Suppressor macrophage treated with lipopolysaccharide for 1 hour (primary cell): Measurements from ENCODE around the gene MFSD6.
"Not testable (repeated sequence)": the region's sequence is repeated elsewhere in the genome, so short reads cannot be mapped to it uniquely, and the experiment has no call there.

Experiments used
- DNase-seq, 3 donors: peaks; one replicate each; pipeline ENCODE4 v3.0.0-alpha.2; 2020 to 2022

Gene MFSD6

DNA sequence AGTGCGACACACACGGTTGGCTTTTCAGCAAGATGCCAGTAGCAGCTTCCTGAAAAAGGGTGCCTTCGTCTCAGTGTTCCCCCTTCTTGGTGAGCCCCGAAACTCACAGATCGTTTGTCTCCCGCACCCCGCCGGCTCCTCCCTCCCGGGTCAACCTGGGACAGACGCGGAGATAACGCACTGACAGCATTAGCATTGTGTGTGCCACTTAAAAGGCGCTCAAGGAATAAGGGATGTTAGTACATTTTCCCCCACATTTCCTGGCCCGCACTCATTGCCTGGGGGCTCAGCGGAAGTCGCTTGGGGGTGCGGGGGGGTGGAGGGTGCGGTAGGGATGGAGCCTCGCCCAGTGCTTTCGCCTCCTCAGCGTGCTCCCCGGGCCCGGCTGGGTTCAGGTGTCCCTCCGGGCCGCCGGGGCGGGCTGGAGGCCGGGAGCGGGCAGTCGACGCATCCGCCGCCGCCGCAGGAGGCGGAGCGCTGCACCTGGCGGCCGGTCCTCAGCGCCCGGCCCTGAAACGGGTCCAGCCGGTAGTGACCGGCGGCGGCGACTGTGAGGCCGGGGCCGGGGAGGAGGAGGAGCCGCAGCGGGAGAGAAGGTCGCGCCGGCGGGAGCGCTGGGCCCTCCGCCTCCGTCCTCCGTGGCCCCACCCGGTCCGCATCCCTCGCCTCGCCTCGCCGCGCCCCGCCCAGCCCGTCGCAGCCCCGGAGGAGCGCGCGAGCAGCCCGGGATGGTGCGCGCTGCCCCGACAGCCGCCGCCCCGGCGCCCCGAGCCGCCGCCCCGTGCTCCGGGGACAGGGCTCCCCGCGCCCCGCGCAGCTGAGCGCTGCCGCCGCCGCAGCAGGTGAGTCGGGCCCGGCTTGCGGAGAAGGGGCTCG, at the start of gene MFSD6:
Gene MFSD6 (plus strand): TSS at position 694 of the 876 bp plus-strand sequence. CDS start 27,675 bp downstream, outside the sequence.
- DNase-seq: peak; percentile 50 to 79 (median 61)

GRCh38 chr2:190358655-190359448, 49.3 kb upstream of the MFSD6 start:
- DNase-seq: not testable (repeated sequence)

DNA sequence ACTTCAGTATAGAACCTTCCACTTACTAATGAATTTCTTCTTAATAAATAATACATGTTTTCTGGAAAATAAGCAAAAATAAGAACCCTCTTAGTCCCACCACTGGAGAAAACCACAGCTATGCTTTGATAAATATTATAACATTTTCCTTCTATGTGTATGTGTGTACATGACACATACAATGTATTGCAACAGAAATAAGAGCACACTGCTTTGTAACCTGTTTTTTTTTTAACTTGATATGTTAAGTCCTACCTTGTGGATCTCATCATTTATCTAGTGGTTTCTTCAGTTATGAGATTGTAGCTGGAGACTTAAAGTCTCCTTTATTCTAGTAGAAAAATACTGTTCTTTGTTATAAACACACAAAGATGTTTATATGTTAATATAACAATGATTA, 47.6 kb upstream of the MFSD6 start:
- DNase-seq: no peak

DNA sequence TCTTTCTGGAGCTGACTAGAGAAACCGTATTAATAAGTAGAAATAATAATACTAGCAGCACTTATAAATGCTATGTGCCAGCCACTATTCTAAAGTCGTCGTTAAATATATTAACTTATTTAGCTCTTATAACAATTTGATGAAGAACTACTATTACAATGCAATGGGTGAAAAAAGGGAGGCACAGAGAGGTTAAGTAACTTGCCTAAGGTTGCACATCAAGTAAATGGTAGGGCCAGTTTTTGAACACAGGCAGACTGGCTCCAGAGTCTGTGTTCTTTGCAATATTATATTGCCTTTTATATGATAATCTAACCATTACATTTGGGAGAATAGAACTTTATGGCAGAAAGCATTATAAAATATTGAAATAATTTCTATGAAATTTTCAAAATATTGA, 47.2 kb upstream of the MFSD6 start:
- no peak for DNase-seq

DNA sequence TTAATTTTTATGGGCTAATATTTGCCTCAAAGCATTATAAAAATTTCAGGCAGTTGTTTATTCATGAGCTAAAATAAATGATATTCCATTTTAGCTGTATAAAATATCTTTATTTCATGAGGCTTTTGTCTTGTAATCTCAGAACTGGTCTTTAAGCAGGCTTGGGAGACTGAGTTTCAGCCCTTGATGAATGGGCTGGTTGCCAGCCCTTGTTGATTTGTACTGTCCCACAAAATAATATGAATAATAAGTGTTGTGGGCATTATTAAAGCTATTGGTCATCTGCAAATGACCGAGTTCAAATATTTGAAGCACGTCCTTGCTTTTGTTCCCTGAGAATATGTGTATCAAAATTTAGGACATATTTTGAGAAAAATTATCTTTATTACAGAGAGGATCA, 46.6 kb upstream of the MFSD6 start:
- DNase-seq: no peak

GRCh38 chr2:190362894-190363293, 45.3 kb upstream of the MFSD6 start:
- no peak for DNase-seq

GRCh38 chr2:190365499-190366204, 42.5 kb upstream of the MFSD6 start:
- DNase-seq: no peak

- no peak for DNase-seq
Measured at GRCh38 chr2:190366248-190366753, 41.9 kb upstream of the MFSD6 start.

- DNase-seq: no peak
Measured at GRCh38 chr2:190367091-190367490, 41.1 kb upstream of the MFSD6 start.

DNA sequence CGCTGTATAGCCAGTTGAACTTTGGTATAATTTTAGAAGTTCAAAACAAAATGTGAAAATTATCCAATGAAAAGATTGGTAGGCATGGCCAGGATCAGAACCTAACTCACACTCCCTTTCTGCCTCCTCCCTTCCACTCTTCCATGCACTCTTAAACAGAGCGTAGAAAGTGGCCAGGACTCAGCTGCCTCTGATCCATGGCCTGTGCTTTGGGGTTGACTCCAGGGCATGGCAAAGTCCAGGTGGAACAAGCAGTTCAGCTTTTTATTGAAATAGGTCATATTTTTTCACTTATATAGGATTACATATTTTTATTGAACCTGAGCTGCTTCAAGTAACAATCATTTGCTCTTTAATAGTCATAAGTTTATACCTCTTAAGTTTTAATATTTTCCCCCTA, 38.5 kb upstream of the MFSD6 start:
- no peak for DNase-seq

DNA sequence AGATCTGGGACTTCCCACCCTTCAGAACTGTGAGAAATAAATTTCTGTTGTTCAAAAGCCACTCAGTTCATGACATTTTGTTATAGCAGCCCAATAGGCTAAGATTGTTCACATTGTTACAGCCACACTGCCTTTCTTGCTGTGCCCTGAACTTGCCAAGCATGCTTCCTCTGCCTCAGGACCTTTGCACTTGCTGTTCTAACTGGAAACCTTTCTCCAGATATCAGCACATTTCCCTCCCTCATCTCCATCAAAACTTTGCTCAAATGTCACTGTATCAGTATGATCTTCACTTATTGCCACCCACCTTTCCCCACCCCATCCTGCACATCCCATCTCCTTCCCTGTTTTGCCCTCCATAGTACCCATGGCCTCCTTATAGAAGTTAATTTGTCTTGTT, 32.1 kb upstream of the MFSD6 start:
- DNase-seq: no peak

GRCh38 chr2:190376591-190377245, 31.4 kb upstream of the MFSD6 start:
- DNase-seq: no peak

DNA sequence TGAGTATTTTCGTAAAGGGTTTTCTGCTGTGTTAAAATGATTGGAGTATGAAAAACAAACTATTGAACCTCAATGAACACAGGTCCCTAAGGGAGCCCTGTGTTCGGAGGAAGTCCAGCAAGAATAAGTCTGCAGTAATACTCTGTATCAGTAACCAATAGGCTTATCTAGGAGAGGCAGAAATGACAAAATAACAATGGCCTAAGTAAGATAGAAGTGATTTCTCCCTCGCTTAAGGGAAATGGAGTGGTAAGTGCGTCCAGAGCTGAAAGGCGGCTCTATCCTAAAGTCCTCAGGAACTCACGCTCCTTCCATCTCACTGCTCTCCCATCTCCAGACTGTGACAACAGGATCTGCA, 29.3 kb upstream of the MFSD6 start:
- no peak for DNase-seq

GRCh38 chr2:190379249-190379964, 28.7 kb upstream of the MFSD6 start:
- DNase-seq: no peak

GRCh38 chr2:190380962-190381412, 27.2 kb upstream of the MFSD6 start:
- no peak for DNase-seq

DNA sequence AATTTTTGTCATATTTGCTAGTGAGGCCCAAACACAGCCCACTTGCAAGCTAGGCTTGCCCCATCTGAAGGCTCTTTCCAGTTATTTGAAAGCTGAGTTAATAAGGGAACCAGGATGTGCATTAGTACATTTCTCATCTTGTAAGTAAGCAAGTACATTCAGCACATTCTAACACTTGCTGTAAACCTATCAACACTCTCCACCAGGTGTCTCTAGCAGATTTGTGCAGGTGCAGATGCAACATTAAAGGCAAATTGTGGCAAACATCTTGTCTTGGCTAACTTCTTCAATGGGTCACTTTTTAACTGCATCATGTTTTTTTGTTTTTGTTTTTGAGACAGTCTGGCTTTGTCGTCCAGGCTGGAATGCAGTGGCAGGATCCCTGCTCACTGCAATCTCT, 25.3 kb upstream of the MFSD6 start:
- peak; percentile 21 to 53 (median 30) for DNase-seq

GRCh38 chr2:190387422-190387821, 20.7 kb upstream of the MFSD6 start:
- no peak for DNase-seq

- DNase-seq: no peak
Measured at GRCh38 chr2:190396271-190396670, 11.9 kb upstream of the MFSD6 start.

DNA sequence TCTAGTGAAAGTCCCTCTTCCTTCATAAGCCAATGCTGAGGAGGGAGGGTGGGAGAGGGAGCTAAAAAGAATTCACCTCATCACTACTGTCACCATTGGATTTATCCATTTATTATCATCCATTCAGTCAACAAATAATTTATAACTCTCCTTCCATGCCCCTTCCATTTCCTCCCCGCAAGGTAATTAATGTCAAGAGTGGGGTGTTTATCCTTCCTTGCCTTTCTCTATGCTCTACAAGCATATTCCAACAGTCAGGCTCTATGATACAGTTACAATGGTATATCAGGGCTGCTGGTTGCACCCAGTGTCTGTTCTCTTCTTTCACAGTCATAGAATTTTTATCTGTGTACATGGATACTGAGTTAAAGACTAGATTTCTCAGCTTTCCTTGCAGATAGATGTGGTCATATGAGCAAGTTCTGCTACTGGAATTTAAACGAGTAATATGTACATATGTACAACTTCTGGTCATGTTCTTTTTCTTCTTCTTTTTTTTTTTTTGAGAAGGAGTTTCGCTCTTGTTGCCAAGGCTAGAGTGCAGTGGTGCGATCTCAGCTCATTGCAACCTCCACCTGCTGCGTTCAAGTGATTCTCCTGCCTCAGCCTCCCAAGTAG, 5.1 kb upstream of the MFSD6 start:
- DNase-seq: no peak

DNA sequence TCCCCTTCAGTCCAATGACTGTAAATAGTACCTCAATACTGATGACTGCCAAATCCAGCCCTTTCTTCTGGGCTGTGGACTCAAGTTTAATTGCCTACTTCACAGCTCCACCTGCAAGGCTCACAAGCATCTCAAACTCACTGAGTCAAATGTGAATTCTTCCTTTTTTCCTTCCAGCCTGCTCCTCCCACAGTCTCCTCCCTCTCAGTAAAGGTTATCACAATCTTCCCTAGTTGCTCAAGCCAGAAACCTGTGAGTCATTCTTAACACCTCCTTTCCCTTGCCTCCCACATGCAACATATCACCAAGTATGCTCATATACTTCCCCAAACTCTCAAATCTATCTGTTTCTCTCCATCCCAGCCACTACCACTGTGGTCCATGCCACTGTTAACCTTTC, 3.7 kb upstream of the MFSD6 start:
- DNase-seq: peak; percentile 59 to 71 (median 64)

GRCh38 chr2:190405070-190405469, 3.1 kb upstream of the MFSD6 start:
- DNase-seq: no peak
